ENCODE data around the gene PLAAT5. TPM values are rescaled to one million over a fixed set of nuclear protein-coding genes. Genes with fewer than 3 reads are reported as not detected.

The PLAAT5 gene
- total RNA-seq, 1 experiment from 2014 or later, result 0.57 TPM

DNA sequence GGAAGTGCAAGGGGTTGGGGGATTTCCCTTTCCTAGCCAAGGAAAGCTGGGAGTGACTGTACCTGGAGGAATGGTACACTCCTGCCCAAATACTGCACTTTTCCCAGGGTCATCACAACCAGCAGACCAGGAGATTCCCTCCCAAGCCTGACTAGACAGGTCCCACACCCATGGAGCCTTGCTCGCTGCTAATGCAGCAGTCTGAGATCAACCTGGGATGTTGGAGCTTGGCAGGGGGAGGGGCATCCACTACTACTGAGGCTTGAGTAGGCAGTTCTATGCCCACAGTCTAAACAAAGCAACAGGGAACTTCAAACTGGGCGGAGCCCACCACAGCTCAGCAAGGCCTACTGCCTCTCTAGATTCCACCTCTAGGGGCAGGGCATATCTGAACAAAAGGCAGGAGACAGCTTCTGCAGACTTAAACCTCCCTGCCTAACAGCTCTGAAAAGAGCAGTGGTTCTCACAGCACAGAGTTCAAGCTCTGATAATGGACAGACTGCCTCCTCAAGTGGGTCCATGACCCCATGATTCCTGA, 62.9 kb downstream of the PLAAT5 start:
- TF ChIP-seq, protein P1, sequence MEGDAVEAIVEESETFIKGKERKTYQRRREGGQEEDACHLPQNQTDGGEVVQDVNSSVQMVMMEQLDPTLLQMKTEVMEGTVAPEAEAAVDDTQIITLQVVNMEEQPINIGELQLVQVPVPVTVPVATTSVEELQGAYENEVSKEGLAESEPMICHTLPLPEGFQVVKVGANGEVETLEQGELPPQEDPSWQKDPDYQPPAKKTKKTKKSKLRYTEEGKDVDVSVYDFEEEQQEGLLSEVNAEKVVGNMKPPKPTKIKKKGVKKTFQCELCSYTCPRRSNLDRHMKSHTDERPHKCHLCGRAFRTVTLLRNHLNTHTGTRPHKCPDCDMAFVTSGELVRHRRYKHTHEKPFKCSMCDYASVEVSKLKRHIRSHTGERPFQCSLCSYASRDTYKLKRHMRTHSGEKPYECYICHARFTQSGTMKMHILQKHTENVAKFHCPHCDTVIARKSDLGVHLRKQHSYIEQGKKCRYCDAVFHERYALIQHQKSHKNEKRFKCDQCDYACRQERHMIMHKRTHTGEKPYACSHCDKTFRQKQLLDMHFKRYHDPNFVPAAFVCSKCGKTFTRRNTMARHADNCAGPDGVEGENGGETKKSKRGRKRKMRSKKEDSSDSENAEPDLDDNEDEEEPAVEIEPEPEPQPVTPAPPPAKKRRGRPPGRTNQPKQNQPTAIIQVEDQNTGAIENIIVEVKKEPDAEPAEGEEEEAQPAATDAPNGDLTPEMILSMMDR (IDR thresholded peaks at IDR 0.05; ENCODE audit: unreplicated experiment), result no peak
- CTCF ChIA-PET, result interaction anchor here (0.5 kb wide), 1 partner anchor 507 kb away, joined by 3 read pairs; no protein-coding TSS in a partner anchor
- BruUV-seq (replicated peaks), result no TSS peak

DNA sequence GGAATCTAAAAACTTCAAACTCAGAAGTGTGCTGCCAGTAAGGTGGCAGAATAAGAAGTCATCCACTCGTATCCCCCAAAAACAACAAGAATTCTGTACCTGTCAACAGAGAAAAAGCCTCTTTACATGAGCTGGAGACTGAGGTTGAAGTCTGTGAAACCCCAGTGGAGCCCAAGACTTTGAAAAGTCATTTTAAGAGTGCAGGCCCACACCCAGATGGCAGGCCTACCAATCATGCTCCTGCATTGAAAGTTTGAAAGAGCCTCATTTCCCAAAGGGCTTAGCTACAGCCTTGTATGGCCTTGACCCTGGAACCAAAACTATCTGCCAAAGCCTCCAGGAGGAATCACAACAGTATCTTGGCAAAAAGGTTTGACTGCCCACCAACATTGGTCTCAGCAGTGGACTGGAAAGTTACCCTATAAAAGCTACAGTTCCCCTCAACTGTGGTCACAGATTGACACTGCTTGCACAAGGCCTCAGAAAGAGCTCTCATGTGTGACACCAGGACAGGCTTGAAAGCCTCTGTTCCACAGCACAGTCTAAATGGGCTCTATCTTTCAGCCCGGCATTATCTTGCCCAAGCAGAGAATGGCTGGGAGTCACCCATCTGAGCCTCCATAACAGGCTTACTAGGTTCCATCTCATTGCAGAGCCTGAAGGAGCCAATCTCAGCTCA, 73.7 kb downstream of the PLAAT5 start:
- CTCF ChIA-PET, result no interaction called here

More for the DNA sequence above, 62.9 kb downstream of the PLAAT5 start:
- Mint-ChIP-seq H3K4me3 (ENCODE audit: low read depth, unreplicated experiment) (no peak overlapping the region), H3K27ac (ENCODE audit: unreplicated experiment) (no peak overlapping the region), H3K36me3 (ENCODE audit: insufficient read depth, unreplicated experiment) (no peaks in the 10 kb centered on the region), H3K27me3 (ENCODE audit: unreplicated experiment) (peaks cover 49% of the 10 kb centered on the region), H3K4me1 (ENCODE audit: low read depth, unreplicated experiment) (no peaks in the 10 kb centered on the region), H3K9me3 (ENCODE audit: low read depth, unreplicated experiment) (no peaks in the 10 kb centered on the region)
- DNase-seq, result no peak
- intact Hi-C loops (cut with micrococcal nuclease; ENCODE audit: unreplicated experiment), result no loop called here

More for the DNA sequence above, 73.7 kb downstream of the PLAAT5 start:
- intact Hi-C loops (cut with micrococcal nuclease; ENCODE audit: unreplicated experiment), result no loop called here
- no peak for DNase-seq
- no TSS peak for BruUV-seq (replicated peaks)
- Mint-ChIP-seq H3K36me3 (ENCODE audit: insufficient read depth, unreplicated experiment) (no peaks in the 10 kb centered on the region), H3K27me3 (ENCODE audit: unreplicated experiment) (peaks cover 66% of the 10 kb centered on the region), H3K4me3 (ENCODE audit: low read depth, unreplicated experiment) (no peak overlapping the region), H3K4me1 (ENCODE audit: low read depth, unreplicated experiment) (no peaks in the 10 kb centered on the region), H3K9me3 (ENCODE audit: low read depth, unreplicated experiment) (no peaks in the 10 kb centered on the region), H3K27ac (ENCODE audit: unreplicated experiment) (no peak overlapping the region)
- TF ChIP-seq, protein P1 (IDR thresholded peaks at IDR 0.05; ENCODE audit: unreplicated experiment), result no peak

Other genes starting within 250 kb of the PLAAT5 start
- not detected in 2 replicates for gene SLC22A25, start 247.6 kb downstream of the PLAAT5 start, total RNA-seq (2022)
- gene SLC22A9, start 121.4 kb downstream of the PLAAT5 start, total RNA-seq (2022), result not detected in 2 replicates
- gene LGALS12, start 14.9 kb upstream of the PLAAT5 start, total RNA-seq (2022), result not detected in 2 replicates
- 157 and 269 TPM in 2 replicates for gene PLAAT4, start 45.6 kb upstream of the PLAAT5 start, total RNA-seq (2022)
- gene PLAAT2, start 72.2 kb upstream of the PLAAT5 start, total RNA-seq (2022), result 7.3 and 9.5 TPM in 2 replicates
- gene PLAAT3, start 123.3 kb upstream of the PLAAT5 start, total RNA-seq (2022), result 261 and 297 TPM in 2 replicates
- 43.6 and 52.2 TPM in 2 replicates for gene ATL3, start 180.2 kb upstream of the PLAAT5 start, total RNA-seq (2022)
- gene RTN3, start 190.3 kb upstream of the PLAAT5 start, total RNA-seq (2022), result 133 and 146 TPM in 2 replicates